ENCODE data around the gene ANKS4B. TPM values are rescaled to one million over a fixed set of nuclear protein-coding genes. Genes with fewer than 3 reads are reported as not detected.
"Not testable (repeated sequence)": the region's sequence is repeated elsewhere in the genome, so short reads cannot be mapped to it uniquely, and the experiment has no call there.

The ANKS4B gene
- total RNA-seq, 1 donor from 2014 or later: 0.06 TPM

GRCh38 chr16:21217121-21217520, 16.4 kb upstream of the ANKS4B start:
- DNase-seq (ENCODE audit: low spot score): no peak

GRCh38 chr16:21218153-21218552, 15.3 kb upstream of the ANKS4B start:
- DNase-seq (ENCODE audit: low spot score): peak; percentile 6

- DNase-seq (ENCODE audit: low spot score): no peak
These were observed 13.9 kb upstream of the ANKS4B start for GRCh38 chr16:21219551-21219950.

- no peak for DNase-seq (ENCODE audit: low spot score)
These were observed 10.8 kb upstream of the ANKS4B start for GRCh38 chr16:21222495-21223337.

GRCh38 chr16:21223787-21224186, 9.7 kb upstream of the ANKS4B start:
- peak; percentile 41 for DNase-seq (ENCODE audit: low spot score)

DNA sequence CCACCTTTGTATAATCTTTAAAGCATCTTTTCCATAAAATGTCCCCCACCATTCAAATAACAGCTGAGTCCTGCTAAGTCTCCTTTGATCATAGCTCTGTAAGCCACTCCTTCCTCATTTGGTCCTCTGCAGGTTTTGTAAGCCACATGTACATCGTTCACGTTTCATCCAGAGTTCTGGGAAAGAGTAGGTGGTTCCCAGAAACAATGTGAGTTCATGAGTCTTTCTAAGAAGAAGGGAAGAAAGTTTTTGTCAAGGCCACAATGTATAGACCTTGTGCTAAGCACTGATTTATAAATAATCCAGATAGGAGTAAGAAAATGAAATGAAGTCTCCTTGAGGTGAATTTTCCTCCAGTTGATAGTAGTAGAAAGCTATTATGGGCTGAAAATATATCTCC, 8.7 kb upstream of the ANKS4B start:
- DNase-seq (ENCODE audit: low spot score): no peak

DNA sequence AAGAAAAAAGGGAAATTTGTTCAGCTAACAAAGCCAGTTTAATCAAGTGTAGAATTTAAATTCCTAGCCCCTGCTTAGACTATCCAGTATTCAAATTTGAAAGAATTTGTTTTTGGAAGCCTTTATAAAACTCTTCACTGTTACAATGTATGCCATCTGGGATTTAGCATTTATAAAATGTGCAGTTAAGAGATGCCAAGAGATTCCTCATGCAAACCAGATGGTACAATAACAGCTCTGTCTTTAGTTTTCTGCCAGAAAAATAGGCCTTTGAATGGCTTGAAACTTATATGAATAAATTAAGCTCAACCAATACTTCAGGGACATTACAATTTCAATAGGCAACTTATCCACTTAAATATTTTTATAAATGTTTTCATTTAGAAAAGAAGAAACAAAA, 6.8 kb upstream of the ANKS4B start:
- no peak for DNase-seq (ENCODE audit: low spot score)

GRCh38 chr16:21227866-21228265, 5.6 kb upstream of the ANKS4B start:
- DNase-seq (ENCODE audit: low spot score): no peak

DNA sequence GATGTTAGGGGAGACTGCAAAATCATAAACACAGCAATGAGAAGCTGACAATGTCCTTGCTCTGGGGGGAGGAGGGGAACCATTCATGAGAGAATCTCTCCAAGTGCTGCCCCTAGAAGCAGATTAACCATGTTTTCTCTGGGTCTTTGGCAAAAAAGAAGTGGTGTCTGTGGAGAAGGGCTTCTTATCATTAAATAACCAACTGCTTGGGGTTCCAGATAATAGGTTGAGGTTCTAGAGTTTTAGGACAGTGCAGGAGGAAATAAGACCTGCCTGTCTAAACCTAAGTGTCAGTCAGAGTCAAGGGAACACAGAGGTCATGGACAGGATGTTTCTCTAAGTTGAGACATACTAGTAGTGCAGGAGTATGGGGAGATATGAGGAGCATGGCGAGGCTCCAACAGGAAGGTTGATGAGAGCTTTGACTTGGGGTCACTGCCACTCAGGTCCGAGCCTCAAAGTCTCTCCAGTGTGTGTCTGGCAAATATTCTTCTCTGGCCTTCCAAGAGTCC, 5.1 kb upstream of the ANKS4B start:
- DNase-seq (ENCODE audit: low spot score): no peak

- no peak for DNase-seq (ENCODE audit: low spot score)
These were observed 416 bp upstream of the ANKS4B start for GRCh38 chr16:21233045-21233520.

- no peak for DNase-seq (ENCODE audit: low spot score)
These were observed 1.7 kb downstream of the ANKS4B start for GRCh38 chr16:21235199-21235585.

GRCh38 chr16:21236831-21237230, 3.3 kb downstream of the ANKS4B start:
- no peak for DNase-seq (ENCODE audit: low spot score)

DNA sequence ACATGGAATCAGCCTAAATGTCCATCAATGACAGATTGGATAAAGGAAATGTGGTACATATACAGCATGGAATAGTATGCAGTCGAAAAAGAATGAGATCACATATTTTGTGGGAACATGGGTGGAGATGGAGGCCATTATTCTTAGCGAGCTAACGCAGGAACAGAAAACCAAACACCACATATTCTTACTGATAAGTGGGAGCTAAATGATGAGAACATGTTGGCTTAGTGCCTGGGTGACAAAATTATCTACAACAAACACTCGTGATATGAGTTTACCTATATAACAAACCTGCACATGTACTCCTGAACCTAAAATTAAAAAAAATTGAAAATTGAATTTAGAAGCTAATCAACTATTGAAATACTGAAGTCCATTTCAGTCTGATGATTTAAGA, 6.1 kb downstream of the ANKS4B start:
- no peak for DNase-seq (ENCODE audit: low spot score)

GRCh38 chr16:21242756-21243155, 9.3 kb downstream of the ANKS4B start:
- DNase-seq (ENCODE audit: low spot score): no peak

- DNase-seq (ENCODE audit: low spot score): no peak
These were observed 11.2 kb downstream of the ANKS4B start for GRCh38 chr16:21244518-21245215.

GRCh38 chr16:21248179-21248578, 14.7 kb downstream of the ANKS4B start:
- DNase-seq (ENCODE audit: low spot score): not testable (repeated sequence)

DNA sequence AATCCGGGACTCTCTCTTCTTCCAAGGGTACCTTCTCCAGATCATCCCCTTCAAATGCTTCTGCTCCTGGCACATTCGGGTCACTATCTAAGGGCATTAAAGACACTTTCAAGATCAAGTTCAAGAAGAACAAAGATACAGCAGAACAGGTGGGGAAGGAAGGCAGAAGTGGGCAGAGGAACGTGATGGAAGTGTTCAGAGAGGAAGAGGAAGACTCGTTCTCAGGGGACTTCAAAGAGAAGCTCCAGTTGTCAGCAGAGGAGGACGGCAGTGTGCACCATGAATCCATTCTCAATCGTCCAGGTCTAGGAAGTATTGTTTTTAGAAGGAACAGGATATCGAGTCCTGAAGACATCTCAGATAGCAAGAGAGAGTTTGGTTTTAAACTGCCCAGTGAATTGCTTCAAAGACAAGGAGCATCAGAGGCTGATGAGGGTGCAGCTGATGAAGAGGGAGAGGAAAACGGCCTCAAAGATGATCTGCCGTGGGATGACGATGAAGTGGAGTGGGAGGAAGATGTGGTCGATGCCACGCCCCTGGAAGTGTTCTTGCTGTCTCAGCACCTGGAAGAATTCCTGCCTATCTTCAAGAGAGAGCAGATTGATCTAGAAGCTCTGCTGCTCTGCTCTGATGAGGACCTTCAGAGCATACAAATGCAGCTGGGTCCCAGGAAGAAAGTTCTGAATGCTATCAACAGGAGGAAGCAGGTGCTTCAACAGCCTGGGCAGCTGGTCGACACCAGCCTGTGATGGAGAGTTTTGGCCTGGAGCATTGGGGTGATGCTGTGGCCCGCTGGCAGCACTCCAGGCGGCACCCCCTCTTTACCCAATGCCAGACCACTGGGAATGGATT, 16.8 kb downstream of the ANKS4B start:
- no peak for DNase-seq (ENCODE audit: low spot score)

GRCh38 chr16:21253470-21253869, 20.0 kb downstream of the ANKS4B start:
- DNase-seq (ENCODE audit: low spot score): no peak

- no peak for DNase-seq (ENCODE audit: low spot score)
These were observed 23.1 kb downstream of the ANKS4B start for GRCh38 chr16:21256636-21257035.

DNA sequence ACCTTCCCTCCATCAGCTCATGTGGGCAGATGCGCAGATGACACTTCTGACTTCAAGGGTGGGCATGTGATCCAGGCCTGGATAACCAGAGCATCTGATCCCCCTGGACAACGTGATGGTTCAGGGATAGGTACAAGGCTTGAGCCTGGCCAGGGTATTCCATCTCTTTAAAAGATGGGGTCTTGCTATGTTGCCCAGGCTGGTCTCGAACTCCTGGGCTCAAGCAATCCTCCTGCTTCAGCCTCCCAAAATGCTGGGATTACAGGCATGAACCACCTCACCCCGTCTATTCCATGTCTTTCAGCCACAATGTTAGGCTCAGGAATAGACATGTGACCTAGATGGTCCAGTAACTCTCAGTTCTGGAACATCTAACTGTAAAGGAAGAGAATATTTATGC, 23.8 kb downstream of the ANKS4B start:
- DNase-seq (ENCODE audit: low spot score): no peak

Measured in mesenteric fat pad (tissue), 1 donor.